HEK293 (cell line): ENCODE data around the gene FDXR.

Experiments used
- IKZF3 ChIP-seq: fragments of 450-650 bp; IDR thresholded peaks from 2 replicates; pipeline ENCODE4 v1.5.0; 2018; ENCODE audit warnings: missing biosample characterization, mild to moderate bottlenecking, missing genetic modification characterization, moderate library complexity
- KLF1 ChIP-seq: fragments of 450-650 bp; formaldehyde crosslinking; IDR thresholded peaks from 2 replicates; pipeline ENCODE4 v1.5.1; 2016; ENCODE audit warnings: missing biosample characterization, missing genetic modification characterization
- KLF16 ChIP-seq: fragments of 450-650 bp; formaldehyde crosslinking; IDR thresholded peaks from 2 replicates; pipeline ENCODE4 v1.5.1; 2017; ENCODE audit warnings: missing biosample characterization, missing genetic modification characterization
- SP7 ChIP-seq: fragments of 450-650 bp; formaldehyde crosslinking; IDR thresholded peaks from 2 replicates; pipeline ENCODE4 v1.5.1; 2016; ENCODE audit warnings: missing biosample characterization, missing genetic modification characterization
- TRIM28 ChIP-seq: IDR thresholded peaks from 2 replicates; pipeline ENCODE4 v1.6.1; 2011; ENCODE audit warnings: low read length, control low read depth, borderline replicate concordance
- YY1 ChIP-seq: fragments of 450-650 bp; formaldehyde crosslinking; IDR thresholded peaks from 2 replicates; pipeline ENCODE4 v1.5.1; 2018; ENCODE audit warnings: missing biosample characterization, missing genetic modification characterization
- ZBTB17 ChIP-seq: fragments of 450-650 bp; formaldehyde crosslinking; IDR thresholded peaks from 2 replicates; pipeline ENCODE4 v1.5.1; 2016; ENCODE audit warnings: missing biosample characterization, missing genetic modification characterization
- ZEB2 ChIP-seq: fragments of 450-650 bp; formaldehyde crosslinking; IDR thresholded peaks from 2 replicates; pipeline ENCODE4 v1.5.1; 2016; ENCODE audit warnings: missing biosample characterization, missing genetic modification characterization
- ZFP37 ChIP-seq: fragments of 450-650 bp; formaldehyde crosslinking; IDR thresholded peaks from 2 replicates; pipeline ENCODE4 v1.5.1; 2016; ENCODE audit warnings: missing biosample characterization, missing genetic modification characterization
- ZFP69B ChIP-seq: fragments of 450-650 bp; formaldehyde crosslinking; IDR thresholded peaks from 2 replicates; pipeline ENCODE4 v1.5.1; 2016; ENCODE audit warnings: missing biosample characterization, missing genetic modification characterization
- ZNF138 ChIP-seq: fragments of 450-650 bp; formaldehyde crosslinking; IDR thresholded peaks from 2 replicates; pipeline ENCODE4 v1.5.1; 2016; ENCODE audit warnings: missing biosample characterization, missing genetic modification characterization, borderline replicate concordance
- ZNF16 ChIP-seq: fragments of 450-650 bp; formaldehyde crosslinking; IDR thresholded peaks from 2 replicates; pipeline ENCODE4 v1.5.1; 2016; ENCODE audit warnings: low read depth, missing biosample characterization, missing genetic modification characterization
- ZNF2 ChIP-seq: fragments of 450-650 bp; formaldehyde crosslinking; IDR thresholded peaks from 2 replicates; pipeline ENCODE4 v1.5.1; 2016; ENCODE audit warnings: missing biosample characterization, missing genetic modification characterization
- ZNF391 ChIP-seq: fragments of 450-650 bp; formaldehyde crosslinking; IDR thresholded peaks from 2 replicates; pipeline ENCODE4 v1.5.1; 2016; ENCODE audit warnings: low read depth, missing biosample characterization, missing genetic modification characterization, borderline replicate concordance
- ZNF394 ChIP-seq: fragments of 450-650 bp; formaldehyde crosslinking; IDR thresholded peaks from 2 replicates; pipeline ENCODE4 v1.5.1; 2016; ENCODE audit warnings: missing biosample characterization, missing genetic modification characterization, mild to moderate bottlenecking, moderate library complexity, borderline replicate concordance
- ZNF449 ChIP-seq: fragments of 450-650 bp; formaldehyde crosslinking; IDR thresholded peaks from 2 replicates; pipeline ENCODE4 v1.5.1; 2017; ENCODE audit warnings: missing biosample characterization, mild to moderate bottlenecking, missing genetic modification characterization, moderate library complexity
- ZNF501 ChIP-seq: fragments of 450-650 bp; formaldehyde crosslinking; IDR thresholded peaks from 2 replicates; pipeline ENCODE4 v1.5.1; 2016; ENCODE audit warnings: missing biosample characterization, missing genetic modification characterization
- ZNF518A ChIP-seq: fragments of 450-650 bp; formaldehyde crosslinking; conservative IDR thresholded peaks from 2 replicates; pipeline ENCODE4 v1.5.1; 2016; ENCODE audit warnings: low read depth, missing biosample characterization, missing genetic modification characterization
- ZNF639 ChIP-seq: fragments of 450-650 bp; formaldehyde crosslinking; IDR thresholded peaks from 2 replicates; pipeline ENCODE4 v1.5.1; 2016; ENCODE audit warnings: missing biosample characterization, missing genetic modification characterization
- ZSCAN23 ChIP-seq: fragments of 450-650 bp; formaldehyde crosslinking; IDR thresholded peaks from 2 replicates; pipeline ENCODE4 v1.5.1; 2016; ENCODE audit warnings: missing biosample characterization, missing genetic modification characterization
- ZSCAN4 ChIP-seq: fragments of 450-650 bp; formaldehyde crosslinking; IDR thresholded peaks from 2 replicates; pipeline ENCODE4 v1.5.1; 2017; ENCODE audit warnings: missing biosample characterization, missing genetic modification characterization

The FDXR gene

GRCh38 chr17:74873037-74873873 is 461 bp upstream of the FDXR start (continued):
- no peak for TF ChIP-seq ZNF449 (tag by site-specific recombination)
- no peak for TF ChIP-seq ZNF138 (tag by site-specific recombination)
- TF ChIP-seq KLF1 = 0 out of 2 replicates have a peak, but pooled peaks have one; percentile 15
- 0 out of 2 replicates have a peak, but pooled peaks have one; percentile 19 for TF ChIP-seq YY1 (tag by site-specific recombination)
- TF ChIP-seq KLF16 (tag by site-specific recombination) = peak; percentile 76
- TF ChIP-seq ZEB2 (tag by site-specific recombination) = 0 out of 2 replicates have a peak, but pooled peaks have one; percentile 20
- peak; percentile 74; the same call in 1 of the 2 replicates for TF ChIP-seq ZNF501 (tag by site-specific recombination)
- no peak for TF ChIP-seq TRIM28
- TF ChIP-seq IKZF3 (tag by site-specific recombination) = peak; percentile 91
- TF ChIP-seq ZBTB17 (tag by site-specific recombination) = peak; percentile 70
- TF ChIP-seq ZNF639 (tag by site-specific recombination) = no peak
- TF ChIP-seq ZSCAN23 (tag by site-specific recombination) = no peak
- no peak for TF ChIP-seq ZFP37 (tag by site-specific recombination)
- TF ChIP-seq ZSCAN4 = no peak
- TF ChIP-seq ZNF391 (tag by site-specific recombination) = peak; percentile 61; the same call in 1 of the 2 replicates
- TF ChIP-seq SP7 (tag by site-specific recombination) = peak; percentile 42
- TF ChIP-seq ZNF518A (tag by site-specific recombination) = peak; percentile 53
- TF ChIP-seq ZNF2 (tag by site-specific recombination) = 0 out of 2 replicates have a peak, but pooled peaks have one; percentile 31
- no peak for TF ChIP-seq ZNF16 (tag by site-specific recombination)
- TF ChIP-seq ZNF394 (tag by site-specific recombination) = peak; percentile 30; the same call in 1 of the 2 replicates
- TF ChIP-seq ZFP69B (tag by site-specific recombination) = 0 out of 2 replicates have a peak, but pooled peaks have one; percentile 13
